Measurements from ENCODE around the gene GABRD.

The GABRD gene

DNA sequence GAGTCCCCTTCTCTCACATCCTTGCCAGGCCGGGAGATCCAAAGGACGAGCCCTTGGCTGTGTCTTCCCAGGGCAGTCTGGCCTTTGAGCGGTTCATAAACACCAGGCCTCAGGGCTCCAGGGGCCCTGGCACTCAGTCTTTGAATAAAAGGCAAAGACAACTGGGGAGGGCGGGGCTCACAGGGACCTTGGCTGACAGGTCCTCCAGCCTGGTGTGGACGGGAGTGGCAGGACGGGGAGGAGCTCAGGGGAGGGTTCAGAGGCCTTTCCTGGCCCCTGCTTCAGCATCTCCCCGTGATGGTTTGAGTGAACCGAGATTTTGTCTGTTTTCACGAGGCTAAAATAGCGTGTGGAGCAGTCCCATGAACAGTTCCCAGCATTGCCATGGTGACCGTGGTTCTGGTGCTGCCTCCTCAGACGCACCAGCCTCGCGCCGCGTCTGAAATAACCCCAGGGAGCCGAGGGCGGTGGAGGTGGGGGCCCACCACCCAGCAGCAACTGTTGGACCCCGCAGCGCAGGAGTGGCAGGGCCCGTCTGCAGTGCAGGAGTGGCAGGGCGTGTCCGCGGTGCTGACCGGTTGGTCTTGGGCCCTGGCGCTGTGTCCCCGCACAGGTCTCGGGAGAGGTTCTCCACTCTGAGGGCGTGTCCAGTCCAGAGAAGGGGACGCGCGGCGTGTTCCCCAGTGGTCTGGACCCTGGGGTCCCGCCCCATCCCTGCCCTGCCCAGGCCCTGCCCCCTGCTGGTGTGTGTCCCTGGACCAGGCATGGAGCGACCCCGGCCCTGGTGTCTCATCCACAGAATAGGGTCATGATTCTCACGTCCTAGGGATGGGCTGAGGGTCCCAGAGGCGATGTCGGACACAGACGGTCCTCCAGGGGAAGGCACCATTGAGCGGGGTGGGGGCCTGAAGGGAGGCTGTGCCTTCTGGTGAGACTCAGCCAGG, 24.0 kb downstream of the GABRD start:
- DNase-seq: no peak

DNA sequence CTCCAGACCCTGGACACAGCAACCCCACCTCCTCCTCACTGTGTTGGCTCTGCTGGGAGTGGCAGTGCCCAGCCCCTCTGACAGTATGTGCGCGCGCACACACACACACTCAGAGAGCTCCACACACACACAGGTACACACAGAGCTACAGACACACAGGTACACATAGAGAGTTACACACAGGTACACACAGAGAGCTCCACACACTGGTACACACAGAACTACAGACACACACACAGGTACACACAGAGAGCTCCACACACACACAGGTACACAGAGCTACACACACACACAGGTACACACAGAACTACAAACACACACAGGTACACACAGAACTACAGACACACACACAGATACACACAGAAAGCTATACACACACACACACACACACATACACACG, 24.7 kb downstream of the GABRD start:
- no peak for DNase-seq

DNA sequence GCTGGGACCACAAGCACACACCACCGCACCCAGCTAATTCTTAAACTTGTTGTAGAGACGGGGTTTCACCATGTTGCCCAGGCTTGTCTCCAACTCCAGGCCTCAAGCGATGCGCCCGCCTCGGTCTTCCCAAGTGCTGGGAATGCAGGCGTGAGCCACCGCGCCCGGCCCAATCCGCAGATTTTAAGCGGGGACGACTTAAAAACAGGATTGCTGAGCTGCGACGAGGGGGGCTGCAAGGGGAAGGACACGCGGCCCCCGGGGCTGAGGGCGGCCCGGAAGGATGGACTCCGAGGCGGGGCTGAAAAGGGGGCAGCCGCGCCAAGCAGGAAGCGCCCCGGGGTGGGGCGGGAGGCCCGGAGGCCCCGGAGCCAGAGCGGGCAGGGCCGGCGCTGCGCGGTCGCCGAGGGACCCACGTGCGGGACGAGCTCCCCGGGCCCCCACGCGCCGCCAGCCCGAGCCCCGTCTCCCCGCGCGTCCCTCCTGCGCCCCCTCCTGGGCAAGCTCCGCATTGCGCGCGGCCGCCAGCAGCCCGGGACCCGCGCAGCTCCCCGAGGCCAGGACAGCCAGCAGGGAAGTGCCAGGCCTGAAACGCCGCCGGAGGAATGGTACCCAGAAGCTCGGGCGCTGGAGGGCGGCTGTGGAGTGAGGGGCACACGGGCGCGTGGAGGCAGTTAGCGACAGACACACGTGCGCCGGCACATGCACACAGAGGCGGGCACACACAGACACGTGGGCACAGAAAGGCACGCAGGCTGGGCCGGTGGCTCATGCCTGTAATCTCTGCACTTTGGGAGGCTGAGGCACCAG, 25.6 kb downstream of the GABRD start:
- DNase-seq: no peak

DNA sequence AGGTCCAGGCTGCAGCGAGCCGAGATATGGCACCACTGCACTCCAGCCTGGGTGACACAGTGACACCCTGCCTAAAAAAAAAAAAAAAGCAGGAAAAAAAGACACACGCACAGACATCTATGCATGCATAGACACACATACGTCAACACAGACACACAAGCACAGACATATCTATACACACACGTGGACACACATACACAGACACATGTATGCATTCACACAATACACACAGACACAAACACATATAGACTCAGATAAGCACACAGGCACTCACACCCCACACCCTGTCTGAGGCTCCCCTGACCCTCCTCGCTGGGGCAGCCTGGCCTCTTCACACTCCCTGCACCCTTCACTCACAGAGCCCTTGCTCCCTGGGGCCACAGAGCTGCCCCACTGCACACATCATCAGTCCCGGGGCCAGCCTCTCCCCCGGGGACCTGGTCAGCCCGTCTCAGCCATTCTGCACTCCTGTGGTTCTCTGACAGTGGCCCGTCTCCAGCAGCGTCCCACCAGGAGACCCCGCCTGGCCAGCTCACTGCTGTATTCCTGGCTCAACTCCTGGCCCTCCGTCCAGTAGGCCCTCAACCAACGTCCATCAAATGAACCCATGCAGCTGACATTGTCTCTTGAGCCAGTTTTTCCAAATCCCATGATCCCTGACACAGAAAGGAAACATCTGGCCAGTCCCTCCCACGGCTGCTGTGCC, 26.5 kb downstream of the GABRD start:
- no peak for DNase-seq

DNA sequence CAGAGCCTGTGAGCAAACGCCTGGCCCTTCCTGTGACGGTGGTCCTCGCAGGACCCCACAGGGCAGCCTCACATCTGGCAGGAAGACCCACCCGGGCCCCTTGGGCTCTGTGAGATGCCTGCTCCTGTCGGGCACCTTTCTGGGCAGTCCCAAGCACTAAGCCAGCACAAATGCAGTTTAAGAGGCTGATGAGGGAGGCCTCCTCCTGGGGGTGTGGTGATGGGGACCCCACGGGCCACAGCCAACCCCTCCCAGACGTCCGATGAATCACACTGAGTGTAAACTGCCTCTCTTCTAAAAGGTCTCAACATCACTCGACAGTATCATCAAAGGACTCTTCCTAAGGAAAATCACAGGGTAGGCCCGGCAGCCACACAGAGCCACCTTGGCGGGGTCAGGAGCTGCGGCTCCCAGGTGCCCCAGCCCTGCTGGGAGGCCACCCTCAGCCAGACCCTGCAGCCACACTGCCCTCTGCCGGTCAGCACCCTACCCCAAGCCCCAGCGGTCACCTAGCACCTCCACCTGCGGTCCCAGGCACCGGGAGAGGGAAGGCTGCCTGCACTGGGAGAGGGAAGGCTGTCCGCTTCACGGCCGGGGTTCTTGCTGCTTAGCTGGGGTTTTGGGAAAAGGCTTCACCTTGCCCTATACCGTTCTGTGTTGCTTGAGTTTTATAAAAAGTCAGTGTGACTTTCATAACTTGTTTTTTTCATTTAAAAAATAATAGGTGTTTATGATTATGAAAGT, 27.2 kb downstream of the GABRD start:
- DNase-seq: no peak

DNA sequence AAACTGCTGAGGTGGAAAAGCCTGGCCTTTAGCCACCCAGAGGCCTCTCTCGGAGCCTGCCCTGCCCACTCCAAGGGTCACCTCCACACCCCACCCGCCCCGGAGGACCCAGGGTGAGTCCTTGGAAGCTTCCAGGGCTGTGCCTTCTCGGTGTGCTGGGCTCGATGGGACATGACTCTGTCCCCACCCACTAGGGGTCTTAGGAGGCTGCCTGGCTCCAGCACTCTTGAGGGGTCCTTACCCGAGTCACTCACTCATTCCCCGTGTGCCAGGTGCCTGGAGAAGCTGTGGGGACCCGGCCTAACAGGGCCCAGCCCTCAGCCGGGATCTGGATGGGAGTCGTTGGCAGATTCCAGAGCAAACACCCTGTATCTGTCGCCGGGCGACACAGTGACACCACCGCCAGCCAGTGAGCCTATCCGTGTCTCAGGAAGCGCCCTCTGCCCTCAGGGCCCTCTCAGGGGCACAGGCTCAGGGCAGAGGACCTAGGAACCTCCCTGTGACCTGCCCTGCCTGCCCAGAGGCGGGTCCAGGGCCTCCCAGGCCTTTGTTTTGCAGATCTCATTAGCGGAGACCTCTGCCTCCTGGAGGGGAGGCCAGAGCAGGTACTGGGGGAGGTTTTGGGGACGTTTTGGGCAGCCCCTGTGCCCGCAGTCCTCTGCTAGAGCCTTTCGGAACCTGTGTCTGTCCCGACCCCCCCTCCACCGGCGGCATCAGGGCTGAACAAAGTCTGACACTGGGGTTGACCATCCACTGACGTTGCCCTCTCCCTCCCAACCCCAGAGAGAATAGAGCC, 28.0 kb downstream of the GABRD start:
- DNase-seq: no peak

DNA sequence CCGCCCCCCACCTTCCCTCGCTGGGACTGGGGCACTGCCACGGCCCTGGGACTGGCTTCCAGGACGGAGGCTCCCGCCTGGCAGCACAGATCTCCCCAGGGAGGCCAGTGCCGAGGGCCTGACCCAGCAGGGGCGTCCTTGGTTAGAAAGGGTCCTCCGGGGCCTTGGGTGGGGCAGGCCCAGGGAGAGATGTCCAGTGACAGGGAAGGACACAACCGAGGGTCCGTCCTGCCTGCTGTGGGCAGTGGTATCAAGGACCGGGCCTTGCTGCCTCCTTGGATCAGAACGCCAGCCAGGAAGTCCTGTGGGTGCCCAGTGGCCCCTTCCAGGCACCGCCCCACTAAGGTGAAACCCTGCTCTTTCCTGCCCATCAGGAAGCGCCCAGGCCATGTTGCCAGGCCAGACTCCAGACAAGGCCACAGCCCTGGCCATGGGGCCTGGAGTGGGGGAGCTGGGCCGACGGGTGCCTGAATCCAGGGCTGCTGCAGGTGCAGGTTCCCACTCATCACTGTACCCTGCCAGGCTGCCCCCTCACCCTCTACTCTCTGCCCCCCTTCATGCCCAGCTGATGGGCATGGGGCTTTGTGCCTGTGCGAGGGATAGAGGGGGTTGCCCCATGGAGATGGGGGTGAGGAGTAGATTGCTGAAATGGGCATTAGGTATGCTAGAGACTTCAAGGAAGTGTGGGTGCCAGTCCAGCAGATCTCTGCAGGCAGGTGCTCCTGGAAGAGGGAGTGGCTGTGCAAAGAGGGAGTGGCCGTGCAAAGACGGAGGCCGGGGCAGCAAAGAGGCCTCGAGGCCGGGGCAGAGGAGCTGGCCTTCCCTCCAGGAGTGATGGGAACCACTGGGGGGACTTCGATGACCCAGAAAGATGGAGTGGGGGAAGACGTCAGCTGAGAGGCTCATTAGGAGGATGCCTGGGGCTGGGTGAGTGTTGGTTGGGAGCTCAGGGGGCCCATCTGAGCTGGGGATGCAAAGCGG, 28.9 kb downstream of the GABRD start:
- no peak for DNase-seq

DNA sequence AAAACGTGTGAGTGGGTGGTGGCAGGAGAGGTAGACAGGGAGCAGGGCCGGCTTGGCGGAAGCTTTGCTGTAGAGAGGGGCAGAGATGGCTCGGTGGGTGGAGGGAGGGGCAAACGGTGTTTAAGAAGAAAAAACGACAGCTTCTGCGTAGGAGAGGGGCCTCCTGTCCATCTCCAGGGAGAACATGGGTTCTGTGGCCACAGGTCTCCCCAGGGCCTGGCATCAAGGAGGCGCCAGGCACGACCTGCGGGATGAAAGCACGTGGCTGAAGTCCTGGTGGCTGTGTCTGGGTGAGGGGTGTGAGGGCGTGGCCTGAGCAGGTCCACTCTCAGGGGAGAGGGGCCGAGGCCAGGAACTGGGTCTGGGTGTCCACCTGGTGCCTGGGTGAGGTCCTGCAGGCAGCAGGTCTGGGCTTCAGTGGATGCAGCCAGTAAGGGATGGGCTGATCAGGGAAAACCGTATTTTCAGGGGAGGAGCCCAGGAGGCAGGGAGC, 30.1 kb downstream of the GABRD start:
- no peak for DNase-seq

DNA sequence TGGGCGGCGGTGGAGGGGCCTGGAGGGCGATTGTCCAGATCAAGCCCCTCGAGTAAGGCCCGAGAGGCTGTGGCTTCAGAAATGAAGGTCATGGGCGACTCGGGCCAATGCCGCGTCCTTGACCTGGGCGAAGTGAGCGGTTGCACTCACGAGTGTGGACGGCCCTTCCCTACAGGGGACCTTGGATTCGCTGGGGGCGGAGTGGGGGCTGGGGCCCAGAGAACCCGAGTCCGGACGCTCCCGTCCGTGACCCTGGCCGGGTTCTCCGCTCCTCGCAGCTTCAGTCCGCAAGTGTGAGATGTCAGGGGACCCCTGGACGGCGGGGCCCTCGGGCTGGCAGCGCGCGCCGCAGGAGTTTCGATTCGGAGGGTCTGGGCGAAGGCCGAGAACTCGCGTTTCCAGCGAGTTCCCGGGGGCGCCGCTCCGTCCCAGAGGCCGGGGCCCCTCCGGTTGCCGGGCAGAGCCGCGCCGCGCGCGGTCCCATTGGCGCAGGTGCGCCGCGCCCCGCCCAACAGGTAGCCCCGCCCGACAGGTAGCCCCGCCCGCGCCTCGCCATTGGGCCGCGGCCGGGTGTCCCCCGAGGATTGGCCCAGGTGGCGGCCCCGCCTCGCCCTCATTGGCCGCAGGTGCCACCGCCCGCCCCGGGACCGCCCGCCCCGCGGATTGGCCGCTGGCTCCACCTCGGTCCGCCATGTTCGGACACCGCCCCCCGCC, 30.7 kb downstream of the GABRD start, which contains the start of gene PRKCZ:
Gene PRKCZ (plus strand): TSS at position 694 of the 714 bp plus-strand sequence. CDS start 220 bp downstream, outside the sequence.
- DNase-seq: no peak

DNA sequence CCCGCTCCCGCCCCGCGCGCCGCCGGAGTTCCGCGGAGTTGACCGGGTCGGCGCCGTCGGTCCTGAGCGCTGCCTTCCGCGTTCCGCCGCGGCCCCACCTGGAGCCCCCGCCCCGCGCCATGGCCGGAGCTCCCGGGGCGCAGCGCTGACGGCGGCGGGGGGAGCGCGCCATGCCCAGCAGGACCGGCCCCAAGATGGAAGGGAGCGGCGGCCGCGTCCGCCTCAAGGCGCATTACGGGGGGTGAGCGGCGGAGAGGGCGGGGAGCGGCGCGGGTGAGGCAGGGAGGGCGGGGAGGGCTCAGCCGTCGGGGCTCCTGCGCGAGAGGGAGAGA, 31.3 kb downstream of the GABRD start:
- no peak for DNase-seq

DNA sequence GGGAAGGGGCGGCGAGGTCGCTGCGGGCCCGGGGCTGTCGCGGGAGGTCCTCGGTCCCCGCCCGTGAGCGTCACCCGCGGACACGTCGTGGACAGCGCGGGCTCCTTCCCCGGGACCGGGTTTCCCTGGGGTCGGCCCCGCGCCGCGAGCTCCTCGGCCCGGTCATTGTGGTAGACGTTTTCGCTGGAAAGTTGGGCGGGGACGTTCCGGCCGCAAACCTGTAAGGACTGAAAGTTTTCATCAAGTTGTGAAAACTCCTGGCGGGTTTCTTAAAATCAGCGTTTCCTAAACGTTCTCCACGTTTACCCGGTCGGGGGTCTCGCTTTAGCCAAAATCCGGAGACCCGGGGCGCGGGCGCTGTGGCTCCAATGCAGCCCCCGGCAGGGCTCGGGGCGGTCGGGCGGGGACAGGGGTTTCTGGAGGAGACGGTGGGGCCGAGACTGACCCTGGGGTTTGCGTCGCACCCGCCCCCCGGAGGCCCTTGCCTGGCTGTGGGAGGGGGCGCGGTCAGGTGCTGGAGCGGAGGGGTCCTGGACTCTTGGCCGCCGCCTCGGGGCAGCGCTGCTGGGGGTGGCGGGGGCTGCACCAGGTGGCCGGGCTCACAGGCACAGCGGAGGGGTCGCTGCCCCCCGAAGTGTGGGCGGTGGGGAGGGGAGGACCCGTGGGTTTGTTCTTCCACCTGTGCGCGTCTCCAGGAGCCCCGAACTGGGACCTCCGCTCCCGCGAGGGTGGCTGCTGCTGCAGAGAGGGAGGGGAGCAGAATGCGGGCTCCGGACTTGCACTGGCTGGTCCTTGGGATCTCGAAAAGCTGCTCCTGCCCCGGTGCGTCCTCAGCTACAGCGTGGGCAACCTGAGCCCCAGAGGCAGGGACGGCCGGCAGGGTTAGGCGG, 31.9 kb downstream of the GABRD start:
- no peak for DNase-seq

DNA sequence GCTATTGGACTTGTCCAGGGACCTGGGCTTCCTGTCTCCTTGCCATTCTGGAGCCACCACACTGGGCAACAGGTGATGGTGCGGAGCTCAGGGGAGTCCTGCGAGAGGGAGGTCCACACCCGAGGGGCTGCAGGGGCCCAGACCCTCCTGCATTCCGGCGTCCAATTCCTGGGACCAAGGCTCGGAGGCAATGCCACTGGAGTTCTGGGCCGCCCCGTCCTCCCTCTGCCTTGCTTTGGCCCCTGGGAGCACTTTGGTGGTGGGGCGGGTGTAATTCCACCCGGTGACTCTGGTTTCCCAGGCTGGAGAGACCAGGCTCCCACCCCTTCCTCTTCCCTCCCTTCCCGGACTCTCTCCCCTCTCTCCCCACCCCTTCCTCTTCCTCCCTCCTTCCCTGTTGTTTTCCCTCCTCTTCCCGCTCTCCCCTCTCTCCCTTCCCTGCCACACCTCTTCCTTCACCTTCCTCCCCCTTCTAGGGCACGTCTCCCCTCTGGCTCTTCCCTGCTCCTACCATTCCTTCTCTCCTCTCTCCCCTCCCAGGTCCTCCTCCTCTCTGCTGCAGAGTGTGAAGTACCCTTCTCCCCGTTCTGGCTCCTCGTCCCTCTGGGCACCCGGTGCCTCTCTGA, 33.0 kb downstream of the GABRD start:
- no peak for DNase-seq

DNA sequence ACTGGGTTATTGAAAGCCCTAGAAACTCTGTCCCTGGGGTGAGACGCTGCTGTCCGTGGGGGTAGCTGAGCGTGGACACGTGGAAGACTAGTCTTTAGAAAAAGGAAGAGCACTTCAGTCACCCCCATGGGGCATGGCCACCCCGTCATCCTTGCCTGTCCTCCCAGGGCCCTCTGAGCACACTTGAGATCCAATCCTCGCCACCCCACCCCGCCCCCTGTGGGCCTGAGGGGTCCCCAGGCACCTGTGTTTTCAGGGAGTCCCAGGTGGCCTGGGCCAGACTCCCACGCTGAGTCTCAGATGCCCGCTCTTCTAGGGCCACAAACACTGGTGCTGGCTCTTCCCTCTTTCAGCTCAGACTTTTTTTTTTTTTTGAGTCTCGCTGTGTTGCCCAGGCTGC, 33.6 kb downstream of the GABRD start:
- DNase-seq: no peak

DNA sequence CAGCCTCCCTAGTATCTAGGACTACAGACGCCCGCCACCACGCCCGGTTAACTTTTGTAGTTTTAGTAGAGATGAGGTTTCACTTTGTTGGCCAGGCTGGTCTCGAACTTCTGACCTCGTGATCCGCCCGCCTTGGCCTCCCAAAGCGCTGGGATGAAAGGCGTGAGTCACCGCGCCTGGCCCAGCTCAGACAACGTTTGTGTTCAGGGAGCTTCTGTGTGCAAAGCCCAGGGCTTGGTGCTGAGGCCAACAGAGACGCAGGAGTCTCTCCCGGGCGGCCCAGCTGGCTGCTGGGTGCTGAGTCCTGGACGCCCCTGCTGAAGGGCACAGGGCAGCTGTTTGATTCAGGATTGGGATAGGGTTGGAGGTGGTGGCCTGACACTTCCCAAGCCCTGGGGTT, 34.1 kb downstream of the GABRD start:
- DNase-seq: no peak

DNA sequence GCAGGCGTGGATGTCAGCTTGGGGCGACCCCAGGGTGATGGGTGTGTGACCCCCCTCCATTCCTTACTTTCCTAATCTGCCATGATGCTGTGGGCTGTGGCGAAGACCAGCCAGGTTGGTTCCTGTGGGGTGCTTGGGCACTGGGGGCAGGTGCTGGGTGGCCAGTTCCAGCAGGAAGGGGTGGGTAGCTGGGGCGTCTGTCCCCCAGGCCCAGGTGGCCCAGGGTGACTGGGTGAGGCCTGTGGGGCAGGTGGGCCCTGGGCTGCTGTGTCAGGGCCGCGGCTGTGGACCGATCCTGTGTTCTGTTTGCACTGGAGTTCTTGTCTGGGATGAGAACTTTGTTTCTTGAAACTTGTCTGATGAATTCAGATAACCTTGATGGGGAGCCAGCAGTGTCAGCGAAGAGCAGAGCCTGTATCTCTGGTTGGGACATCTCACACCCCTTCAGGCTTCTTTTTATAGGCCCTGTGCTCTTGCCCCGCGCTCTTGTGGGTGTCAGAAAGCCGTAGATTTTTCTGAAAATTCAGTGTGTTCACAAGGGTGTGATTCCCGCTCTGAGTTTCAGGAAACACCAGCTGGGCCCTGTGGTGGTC, 34.7 kb downstream of the GABRD start:
- DNase-seq: no peak

DNA sequence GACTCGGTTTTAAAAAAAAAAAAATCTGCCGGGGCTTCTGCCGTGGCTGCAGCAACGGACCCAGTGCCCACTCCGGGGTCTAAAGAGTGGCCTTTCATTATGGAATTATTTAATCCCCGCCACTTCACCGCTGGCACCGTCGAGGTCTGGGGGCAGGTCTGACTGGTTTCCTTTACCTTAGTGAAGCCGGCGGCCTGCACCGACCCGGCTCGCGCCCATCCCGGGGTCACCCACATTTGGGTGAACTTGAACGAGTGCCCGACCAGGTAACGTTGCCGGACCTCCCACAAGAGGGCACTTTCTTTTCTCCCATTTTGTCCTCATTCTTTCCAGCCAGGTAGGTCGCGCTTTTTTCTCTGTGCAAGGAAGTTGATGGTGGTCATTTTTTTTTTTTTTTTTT, 35.4 kb downstream of the GABRD start:
- no peak for DNase-seq

DNA sequence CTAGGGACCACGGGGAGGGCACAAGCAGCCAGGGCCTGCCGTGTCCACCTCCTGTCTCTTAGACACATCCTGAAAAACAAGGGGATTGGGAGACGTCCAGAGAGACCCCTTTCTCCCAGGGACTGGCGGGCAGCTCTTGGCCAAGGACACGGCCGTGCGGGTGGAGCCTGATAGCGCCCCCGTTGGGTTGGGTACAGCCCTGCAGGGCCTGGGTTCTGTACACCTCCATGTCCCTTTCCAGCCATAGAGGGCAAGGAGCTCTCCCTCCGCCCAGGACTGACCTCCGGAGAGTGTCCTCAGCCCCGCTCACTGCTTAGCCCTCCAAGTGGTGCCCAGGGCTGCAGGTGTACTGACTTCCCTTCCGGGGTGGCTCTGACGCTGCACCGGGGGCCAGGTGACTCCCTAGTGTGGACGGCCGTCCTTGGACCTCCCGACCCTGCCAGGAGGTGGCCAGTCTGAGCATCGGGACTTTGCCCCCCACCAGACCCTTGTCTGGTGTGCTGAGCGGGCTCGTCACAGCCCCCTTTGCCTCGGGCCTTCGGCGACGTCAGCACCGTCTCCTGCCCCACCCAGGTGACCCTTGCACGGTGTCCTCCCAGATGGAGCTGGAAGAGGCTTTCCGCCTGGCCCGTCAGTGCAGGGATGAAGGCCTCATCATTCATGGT, 36.9 kb downstream of the GABRD start:
- no peak for DNase-seq

Data from T1000 (cell line).